HT1080 (cell line): ENCODE measurements around the gene TNFRSF1A. TPM values are rescaled to one million over a fixed set of nuclear protein-coding genes. Genes with fewer than 3 reads are reported as not detected.

Experiments
- DNase-seq: peaks from one replicate; pipeline ENCODE4 v3.0.0-alpha.2; 2015; ENCODE audit warnings: low read depth
- small RNA-seq: library from RNA; depleted of rRNA; stranded (forward); fragments of <200 nt; gene quantifications from one replicate; pipeline ENCODE3, GENCODE V24; 2014
- total RNA-seq: library from RNA; depleted of rRNA; stranded (reverse); fragments of >200 nt; shearing (Covaris generic); gene quantifications from 2 replicates; pipeline ENCODE4 v1.2.3, GENCODE V29; 2014; rRNA removed

TNFRSF1A gene
- total RNA-seq, 1 experiment from 2014 or later, result 209 TPM

DNA sequence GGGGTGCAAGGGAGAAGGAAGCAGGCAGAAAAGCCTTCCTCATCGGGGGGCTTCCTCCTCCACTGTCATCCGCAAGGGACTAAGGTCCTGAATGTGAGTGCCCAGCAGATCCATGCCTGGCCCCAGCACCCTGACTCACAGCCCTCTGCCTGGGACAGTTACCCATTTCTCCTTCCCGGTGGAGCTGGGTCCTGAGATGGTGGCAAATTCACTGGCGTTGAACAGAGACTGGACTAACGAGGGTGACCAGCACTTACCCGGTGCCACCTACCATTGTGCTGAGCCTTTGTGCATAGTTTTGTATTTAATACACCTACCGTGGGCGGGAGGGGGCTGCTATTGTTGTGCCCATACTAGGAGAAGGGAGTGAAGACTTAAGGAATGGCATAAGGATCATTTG lies 62.2 kb downstream of the TNFRSF1A start:
- DNase-seq, result no peak

DNA sequence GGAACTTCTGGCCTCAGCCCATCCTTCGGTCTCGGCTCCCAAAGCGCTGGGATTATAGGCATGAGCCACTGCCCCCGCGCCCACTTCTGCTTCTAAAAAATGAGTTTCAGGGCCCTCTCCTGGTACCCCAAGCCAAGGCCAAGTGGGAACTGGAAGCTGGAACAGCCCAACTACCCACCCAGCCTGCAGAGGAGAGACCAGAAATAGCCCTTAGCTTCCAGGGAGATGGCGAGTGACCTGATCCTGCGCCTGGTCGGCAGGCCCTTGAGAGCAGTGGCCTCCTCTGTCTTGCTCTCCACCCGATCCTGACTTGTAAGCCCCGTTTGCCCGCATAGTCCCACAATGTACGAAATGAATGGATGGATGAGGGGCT lies 62.6 kb downstream of the TNFRSF1A start:
- DNase-seq, result no peak

Small RNA genes within 50 kb of the gene (small RNA-seq; reads per million reads assigned to genes)
- not detected for gene RN7SL391P

Other genes starting within 250 kb of the TNFRSF1A start
- gene VWF, start 217.4 kb downstream of the TNFRSF1A start, total RNA-seq, result not detected in 2 replicates
- 35.8 and 41.8 TPM in 2 replicates for gene CD9, start 141.7 kb downstream of the TNFRSF1A start, total RNA-seq
- 0.07 TPM in 1 of 2 replicates, not detected in the other for gene PLEKHG6, start 31.4 kb downstream of the TNFRSF1A start, total RNA-seq
- gene SCNN1A, start 33.5 kb upstream of the TNFRSF1A start, total RNA-seq, result 0.11 and 1.8 TPM in 2 replicates
- 84.7 and 105 TPM in 2 replicates for gene LTBR, start 42.1 kb upstream of the TNFRSF1A start, total RNA-seq
- not detected in 2 replicates for gene CD27, start 102.9 kb upstream of the TNFRSF1A start, total RNA-seq
- 11.6 and 12.9 TPM in 2 replicates for gene TAPBPL, start 110.0 kb upstream of the TNFRSF1A start, total RNA-seq
- 3.8 and 5.5 TPM in 2 replicates for gene VAMP1, start 128.6 kb upstream of the TNFRSF1A start, total RNA-seq
- gene MRPL51, start 151.2 kb upstream of the TNFRSF1A start, total RNA-seq, result 241 and 261 TPM in 2 replicates
- gene NCAPD2, start 152.0 kb upstream of the TNFRSF1A start, total RNA-seq, result 158 and 173 TPM in 2 replicates
- 10,781 and 12,621 TPM in 2 replicates for gene GAPDH, start 192.4 kb upstream of the TNFRSF1A start, total RNA-seq
- gene IFFO1, start 214.0 kb upstream of the TNFRSF1A start, total RNA-seq, result 7.7 and 9.5 TPM in 2 replicates
- 80.0 and 90.1 TPM in 2 replicates for gene NOP2, start 226.2 kb upstream of the TNFRSF1A start, total RNA-seq